ENCODE data around the gene RAB43.

DNA sequence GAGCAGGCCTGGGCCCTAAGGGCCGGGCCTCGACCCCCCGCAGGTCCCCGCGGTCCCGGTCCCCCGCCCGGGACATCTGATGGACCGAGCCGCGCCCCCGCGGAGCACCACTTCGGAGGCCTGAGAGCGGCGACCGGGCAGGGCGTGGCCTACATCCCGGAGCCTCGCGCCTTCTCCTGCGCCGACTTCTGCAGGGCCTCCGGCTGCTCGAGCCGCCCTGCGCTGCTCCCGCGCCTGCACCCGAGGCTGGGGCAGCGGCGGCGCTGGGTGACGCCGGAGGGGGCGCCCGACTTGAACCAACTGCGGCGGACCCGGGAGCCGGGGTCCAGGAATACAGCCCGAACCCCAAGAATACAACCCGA, 75.9 kb downstream of the RAB43 start:
- TF ChIP-seq CTCF (IDR thresholded peaks at IDR 0.05; ENCODE audit: insufficient read depth, low read length) (no peak), GABPA (IDR thresholded peaks at IDR 0.05; ENCODE audit: low read depth) (no peak), POLR2AphosphoS5 (IDR thresholded peaks at IDR 0.05; ENCODE audit: low read depth) (no peak)
- TF ChIP-seq, protein P1, sequence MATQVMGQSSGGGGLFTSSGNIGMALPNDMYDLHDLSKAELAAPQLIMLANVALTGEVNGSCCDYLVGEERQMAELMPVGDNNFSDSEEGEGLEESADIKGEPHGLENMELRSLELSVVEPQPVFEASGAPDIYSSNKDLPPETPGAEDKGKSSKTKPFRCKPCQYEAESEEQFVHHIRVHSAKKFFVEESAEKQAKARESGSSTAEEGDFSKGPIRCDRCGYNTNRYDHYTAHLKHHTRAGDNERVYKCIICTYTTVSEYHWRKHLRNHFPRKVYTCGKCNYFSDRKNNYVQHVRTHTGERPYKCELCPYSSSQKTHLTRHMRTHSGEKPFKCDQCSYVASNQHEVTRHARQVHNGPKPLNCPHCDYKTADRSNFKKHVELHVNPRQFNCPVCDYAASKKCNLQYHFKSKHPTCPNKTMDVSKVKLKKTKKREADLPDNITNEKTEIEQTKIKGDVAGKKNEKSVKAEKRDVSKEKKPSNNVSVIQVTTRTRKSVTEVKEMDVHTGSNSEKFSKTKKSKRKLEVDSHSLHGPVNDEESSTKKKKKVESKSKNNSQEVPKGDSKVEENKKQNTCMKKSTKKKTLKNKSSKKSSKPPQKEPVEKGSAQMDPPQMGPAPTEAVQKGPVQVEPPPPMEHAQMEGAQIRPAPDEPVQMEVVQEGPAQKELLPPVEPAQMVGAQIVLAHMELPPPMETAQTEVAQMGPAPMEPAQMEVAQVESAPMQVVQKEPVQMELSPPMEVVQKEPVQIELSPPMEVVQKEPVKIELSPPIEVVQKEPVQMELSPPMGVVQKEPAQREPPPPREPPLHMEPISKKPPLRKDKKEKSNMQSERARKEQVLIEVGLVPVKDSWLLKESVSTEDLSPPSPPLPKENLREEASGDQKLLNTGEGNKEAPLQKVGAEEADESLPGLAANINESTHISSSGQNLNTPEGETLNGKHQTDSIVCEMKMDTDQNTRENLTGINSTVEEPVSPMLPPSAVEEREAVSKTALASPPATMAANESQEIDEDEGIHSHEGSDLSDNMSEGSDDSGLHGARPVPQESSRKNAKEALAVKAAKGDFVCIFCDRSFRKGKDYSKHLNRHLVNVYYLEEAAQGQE (IDR thresholded peaks at IDR 0.05; ENCODE audit: insufficient replicate concordance, low read depth): no peak
